ENCODE results near the gene LHFPL2. TPM values are rescaled to one million over a fixed set of nuclear protein-coding genes. Genes with fewer than 3 reads are reported as not detected.
"Not testable (repeated sequence)": the region's sequence is repeated elsewhere in the genome, so short reads cannot be mapped to it uniquely, and the experiment has no call there.

The LHFPL2 gene
- total RNA-seq, 1 donor from 2014 or later = 32.4 TPM

- TF ChIP-seq, protein P1, sequence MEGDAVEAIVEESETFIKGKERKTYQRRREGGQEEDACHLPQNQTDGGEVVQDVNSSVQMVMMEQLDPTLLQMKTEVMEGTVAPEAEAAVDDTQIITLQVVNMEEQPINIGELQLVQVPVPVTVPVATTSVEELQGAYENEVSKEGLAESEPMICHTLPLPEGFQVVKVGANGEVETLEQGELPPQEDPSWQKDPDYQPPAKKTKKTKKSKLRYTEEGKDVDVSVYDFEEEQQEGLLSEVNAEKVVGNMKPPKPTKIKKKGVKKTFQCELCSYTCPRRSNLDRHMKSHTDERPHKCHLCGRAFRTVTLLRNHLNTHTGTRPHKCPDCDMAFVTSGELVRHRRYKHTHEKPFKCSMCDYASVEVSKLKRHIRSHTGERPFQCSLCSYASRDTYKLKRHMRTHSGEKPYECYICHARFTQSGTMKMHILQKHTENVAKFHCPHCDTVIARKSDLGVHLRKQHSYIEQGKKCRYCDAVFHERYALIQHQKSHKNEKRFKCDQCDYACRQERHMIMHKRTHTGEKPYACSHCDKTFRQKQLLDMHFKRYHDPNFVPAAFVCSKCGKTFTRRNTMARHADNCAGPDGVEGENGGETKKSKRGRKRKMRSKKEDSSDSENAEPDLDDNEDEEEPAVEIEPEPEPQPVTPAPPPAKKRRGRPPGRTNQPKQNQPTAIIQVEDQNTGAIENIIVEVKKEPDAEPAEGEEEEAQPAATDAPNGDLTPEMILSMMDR (IDR thresholded peaks at IDR 0.05; ENCODE audit: insufficient read depth, low read length, severe bottlenecking) = no peak
- H3K36me3 ChIP-seq (ENCODE audit: control insufficient read depth, insufficient read depth, low read length) = no peaks in the 10 kb centered on the region
- no peak overlapping the region for H3K4me3 ChIP-seq (ENCODE audit: low read depth, low read length)
- FAIRE-seq (no peak), DNase-seq (ENCODE audit: low read depth) (no peak)
- H3K27me3 ChIP-seq (ENCODE audit: control insufficient read depth, insufficient read depth, low read length) = no peaks in the 10 kb centered on the region
Observed at GRCh38 chr5:78675956-78676730, 27.6 kb upstream of the LHFPL2 start.

GRCh38 chr5:78673827-78674226 is 25.3 kb upstream of the LHFPL2 start:
- not testable (repeated sequence) for H3K27me3 ChIP-seq (ENCODE audit: control insufficient read depth, insufficient read depth, low read length); DNase-seq (ENCODE audit: low read depth); H3K36me3 ChIP-seq (ENCODE audit: control insufficient read depth, insufficient read depth, low read length); H3K4me3 ChIP-seq (ENCODE audit: low read depth, low read length); FAIRE-seq

- TF ChIP-seq, protein P1 (IDR thresholded peaks at IDR 0.05; ENCODE audit: insufficient read depth, low read length, severe bottlenecking) = no peak
- Histone ChIP-seq H3K27me3 (ENCODE audit: control insufficient read depth, insufficient read depth, low read length) (no peaks in the 10 kb centered on the region), H3K36me3 (ENCODE audit: control insufficient read depth, insufficient read depth, low read length) (no peaks in the 10 kb centered on the region), H3K4me3 (ENCODE audit: low read depth, low read length) (no peak overlapping the region)
- DNase-seq (ENCODE audit: low read depth) = no peak
- peak; percentile 28 for FAIRE-seq
Observed at GRCh38 chr5:78672154-78672553, 23.6 kb upstream of the LHFPL2 start.

- no peak for DNase-seq (ENCODE audit: low read depth)
- Histone ChIP-seq H3K27me3 (ENCODE audit: control insufficient read depth, insufficient read depth, low read length) (no peaks in the 10 kb centered on the region), H3K4me3 (ENCODE audit: low read depth, low read length) (no peak overlapping the region), H3K36me3 (ENCODE audit: control insufficient read depth, insufficient read depth, low read length) (no peaks in the 10 kb centered on the region)
- no peak for FAIRE-seq
- TF ChIP-seq, protein P1 (IDR thresholded peaks at IDR 0.05; ENCODE audit: insufficient read depth, low read length, severe bottlenecking) = no peak
Observed at GRCh38 chr5:78671609-78672008, 23.0 kb upstream of the LHFPL2 start.

GRCh38 chr5:78670701-78671269 is 22.2 kb upstream of the LHFPL2 start:
- Histone ChIP-seq H3K4me3 (ENCODE audit: low read depth, low read length) (no peak overlapping the region), H3K27me3 (ENCODE audit: control insufficient read depth, insufficient read depth, low read length) (no peaks in the 10 kb centered on the region), H3K36me3 (ENCODE audit: control insufficient read depth, insufficient read depth, low read length) (no peaks in the 10 kb centered on the region)
- DNase-seq (ENCODE audit: low read depth) (no peak), FAIRE-seq (no peak)
- TF ChIP-seq, protein P1 (IDR thresholded peaks at IDR 0.05; ENCODE audit: insufficient read depth, low read length, severe bottlenecking) = no peak

- FAIRE-seq (no peak), DNase-seq (ENCODE audit: low read depth) (no peak)
- H3K36me3 ChIP-seq (ENCODE audit: control insufficient read depth, insufficient read depth, low read length) = no peaks in the 10 kb centered on the region
- no peak overlapping the region for H3K4me3 ChIP-seq (ENCODE audit: low read depth, low read length)
- no peaks in the 10 kb centered on the region for H3K27me3 ChIP-seq (ENCODE audit: control insufficient read depth, insufficient read depth, low read length)
- TF ChIP-seq, protein P1 (IDR thresholded peaks at IDR 0.05; ENCODE audit: insufficient read depth, low read length, severe bottlenecking) = no peak
Observed at GRCh38 chr5:78669331-78669730, 20.8 kb upstream of the LHFPL2 start.

Measured in bronchial epithelial cell (primary cell).